ENCODE measurements around the gene ARHGAP18. TPM values are rescaled to one million over a fixed set of nuclear protein-coding genes. Genes with fewer than 3 reads are reported as not detected.

Gene ARHGAP18
- total RNA-seq, 1 experiment from 2014 or later, result 2.4 TPM

DNA sequence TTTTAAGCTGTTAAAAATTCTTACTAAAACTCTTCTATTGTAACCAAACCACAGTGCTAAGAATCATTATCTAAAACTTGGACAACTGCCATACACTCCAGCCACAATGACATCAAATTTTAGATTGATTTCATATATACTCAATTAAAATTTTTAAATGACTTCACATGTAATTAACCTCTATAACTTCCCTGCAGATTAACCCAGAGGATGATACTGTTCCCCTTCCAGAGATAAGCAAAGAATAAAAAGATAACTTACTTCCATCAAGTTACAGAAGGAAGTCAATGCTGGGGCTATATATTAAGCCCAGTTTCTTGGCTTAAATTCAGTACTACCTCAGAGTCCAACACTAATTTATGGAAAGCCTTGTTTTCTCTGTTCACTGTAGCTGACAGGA lies 71.3 kb downstream of the ARHGAP18 start:
- no peak overlapping the region for H2BK5ac ChIP-seq (ENCODE audit: insufficient read length, low read length)
- peaks cover 0 to 4% (median 0%) of the 10 kb centered on the region in 3 experiments; a peak in 2 of 7 replicates for H3K36me3 Mint-ChIP-seq (ENCODE audit: insufficient read depth in 1 of 3, low read depth in 3 of 3)
- H3K27ac ChIP-seq (ENCODE audit: insufficient read length, low read depth, low read length), result no peak overlapping the region
- H3K14ac ChIP-seq (ENCODE audit: insufficient read depth, low read length), result no peak overlapping the region
- no peaks in the 10 kb centered on the region for H3K9me3 ChIP-seq (ENCODE audit: control insufficient read depth, low read depth, low read length)
- no peak overlapping the region for H4K8ac ChIP-seq (replicated peaks; ENCODE audit: insufficient read length, low read depth, low read length)
- no peaks in the 10 kb centered on the region; the same call in 1 of the 2 replicates for H3K4me1 ChIP-seq (ENCODE audit: insufficient read depth, low read length)
- H3T11ph ChIP-seq (ENCODE audit: low read length), result no peak overlapping the region
- no peak overlapping the region for H2AK5ac ChIP-seq (ENCODE audit: insufficient read length, low read length)
- peaks cover 5 to 11% of the 10 kb centered on the region in 2 experiments for H3K4me1 Mint-ChIP-seq
- H3K4ac ChIP-seq (ENCODE audit: low read depth, low read length), result no peak overlapping the region
- DNase-seq, result no peak
- peak overlapping the region in 2 of 3 experiments; percentile 28 to 49; a peak in 1 of 7 replicates for H3K27ac Mint-ChIP-seq
- H3K79me1 ChIP-seq (ENCODE audit: insufficient read depth, low read depth, low read length, poor library complexity, severe bottlenecking), result no peaks in the 10 kb centered on the region
- H3K79me2 ChIP-seq (ENCODE audit: insufficient read depth, low read length), result no peaks in the 10 kb centered on the region
- no peak overlapping the region for H2AFZ ChIP-seq (ENCODE audit: low read length)
- H3K9ac ChIP-seq (ENCODE audit: extremely low read depth, insufficient read length, low read length), result no peak overlapping the region
- H3K4me3 Mint-ChIP-seq, result no peak overlapping the region
- no peaks in the 10 kb centered on the region for H3K27me3 ChIP-seq (ENCODE audit: insufficient read depth, low read length)
- no peak overlapping the region for H3K56ac ChIP-seq (ENCODE audit: insufficient read length, low read depth, low read length)
- H3K9me3 Mint-ChIP-seq, result no peaks in the 10 kb centered on the region
- H3K27me3 Mint-ChIP-seq (ENCODE audit: low read depth), result no peaks in the 10 kb centered on the region
- H3K18ac ChIP-seq (ENCODE audit: insufficient read length, low read depth, low read length), result no peak overlapping the region
- no peaks in the 10 kb centered on the region for H4K20me1 ChIP-seq (ENCODE audit: control insufficient read depth, insufficient read depth, insufficient read length)
- TF ChIP-seq, protein P1, sequence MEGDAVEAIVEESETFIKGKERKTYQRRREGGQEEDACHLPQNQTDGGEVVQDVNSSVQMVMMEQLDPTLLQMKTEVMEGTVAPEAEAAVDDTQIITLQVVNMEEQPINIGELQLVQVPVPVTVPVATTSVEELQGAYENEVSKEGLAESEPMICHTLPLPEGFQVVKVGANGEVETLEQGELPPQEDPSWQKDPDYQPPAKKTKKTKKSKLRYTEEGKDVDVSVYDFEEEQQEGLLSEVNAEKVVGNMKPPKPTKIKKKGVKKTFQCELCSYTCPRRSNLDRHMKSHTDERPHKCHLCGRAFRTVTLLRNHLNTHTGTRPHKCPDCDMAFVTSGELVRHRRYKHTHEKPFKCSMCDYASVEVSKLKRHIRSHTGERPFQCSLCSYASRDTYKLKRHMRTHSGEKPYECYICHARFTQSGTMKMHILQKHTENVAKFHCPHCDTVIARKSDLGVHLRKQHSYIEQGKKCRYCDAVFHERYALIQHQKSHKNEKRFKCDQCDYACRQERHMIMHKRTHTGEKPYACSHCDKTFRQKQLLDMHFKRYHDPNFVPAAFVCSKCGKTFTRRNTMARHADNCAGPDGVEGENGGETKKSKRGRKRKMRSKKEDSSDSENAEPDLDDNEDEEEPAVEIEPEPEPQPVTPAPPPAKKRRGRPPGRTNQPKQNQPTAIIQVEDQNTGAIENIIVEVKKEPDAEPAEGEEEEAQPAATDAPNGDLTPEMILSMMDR (conservative IDR thresholded peaks at IDR 0.05), result no peak
- no peak overlapping the region for H2BK12ac ChIP-seq (ENCODE audit: insufficient read length, low read depth, low read length)
- H4K91ac ChIP-seq (ENCODE audit: insufficient read length, low read depth, low read length), result no peak overlapping the region
- H2BK20ac ChIP-seq (ENCODE audit: low read depth, low read length, poor library complexity, severe bottlenecking), result no peak overlapping the region
- no peak overlapping the region for H2BK120ac ChIP-seq (ENCODE audit: low read depth, low read length, poor library complexity, severe bottlenecking)
- H2BK15ac ChIP-seq (ENCODE audit: low read depth, low read length), result no peak overlapping the region
- no peak overlapping the region for H4K5ac ChIP-seq (ENCODE audit: insufficient read length, low read depth, low read length)
- no peaks in the 10 kb centered on the region for H3K23me2 ChIP-seq (ENCODE audit: insufficient read length, low read depth, low read length, poor library complexity, severe bottlenecking)
- no peak overlapping the region for H3K4me2 ChIP-seq (ENCODE audit: insufficient read depth, insufficient read length, low read length)
- H3K23ac ChIP-seq (ENCODE audit: insufficient read length, low read depth, low read length), result no peak overlapping the region
